ENCODE measurements around the gene STAG2.

DNA sequence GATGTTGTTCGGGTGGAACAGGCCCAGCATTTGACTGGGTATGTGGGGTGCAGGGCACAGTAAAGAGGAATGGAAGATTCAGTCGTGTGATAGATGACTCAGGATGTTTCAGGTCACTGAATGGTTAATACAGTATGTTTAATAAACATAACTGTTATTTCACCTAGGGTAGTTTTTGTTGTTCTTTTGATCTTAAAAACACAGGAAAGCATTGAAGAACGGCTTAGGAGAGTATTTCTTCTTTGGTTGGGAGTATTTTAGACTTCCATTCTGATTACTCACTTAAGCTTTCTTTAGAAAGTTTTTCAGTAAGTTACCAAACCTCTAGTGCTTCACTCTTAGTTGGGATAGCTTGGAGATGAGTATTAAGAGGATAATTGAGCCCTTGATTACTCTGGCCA lies 62.3 kb downstream of the STAG2 start:
- TF ChIP-seq, protein P1, sequence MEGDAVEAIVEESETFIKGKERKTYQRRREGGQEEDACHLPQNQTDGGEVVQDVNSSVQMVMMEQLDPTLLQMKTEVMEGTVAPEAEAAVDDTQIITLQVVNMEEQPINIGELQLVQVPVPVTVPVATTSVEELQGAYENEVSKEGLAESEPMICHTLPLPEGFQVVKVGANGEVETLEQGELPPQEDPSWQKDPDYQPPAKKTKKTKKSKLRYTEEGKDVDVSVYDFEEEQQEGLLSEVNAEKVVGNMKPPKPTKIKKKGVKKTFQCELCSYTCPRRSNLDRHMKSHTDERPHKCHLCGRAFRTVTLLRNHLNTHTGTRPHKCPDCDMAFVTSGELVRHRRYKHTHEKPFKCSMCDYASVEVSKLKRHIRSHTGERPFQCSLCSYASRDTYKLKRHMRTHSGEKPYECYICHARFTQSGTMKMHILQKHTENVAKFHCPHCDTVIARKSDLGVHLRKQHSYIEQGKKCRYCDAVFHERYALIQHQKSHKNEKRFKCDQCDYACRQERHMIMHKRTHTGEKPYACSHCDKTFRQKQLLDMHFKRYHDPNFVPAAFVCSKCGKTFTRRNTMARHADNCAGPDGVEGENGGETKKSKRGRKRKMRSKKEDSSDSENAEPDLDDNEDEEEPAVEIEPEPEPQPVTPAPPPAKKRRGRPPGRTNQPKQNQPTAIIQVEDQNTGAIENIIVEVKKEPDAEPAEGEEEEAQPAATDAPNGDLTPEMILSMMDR (conservative IDR thresholded peaks at IDR 0.05 in 1 of 2, IDR thresholded peaks at IDR 0.05 in 1 of 2; ENCODE audit: low read depth in 1 of 2, low read length in 2 of 2), result no peak
- no peak for TF ChIP-seq EZH2 (IDR thresholded peaks at IDR 0.05; ENCODE audit: low read length, missing control alignments)

Measured in fibroblast of lung (primary cell).